HG02973 (cell line): ENCODE measurements around the gene LAMTOR1.
"Not testable (repeated sequence)": the region's sequence is repeated elsewhere in the genome, so short reads cannot be mapped to it uniquely, and the experiment has no call there.

ENCODE experiments used
- ATAC-seq: cut with Tn5 transposase; IDR thresholded peaks from one replicate; pipeline ENCODE4 v1.9.1; 2021; ENCODE audit warnings: moderate library complexity; ENCODE audit not compliant: unreplicated experiment

Gene LAMTOR1

DNA sequence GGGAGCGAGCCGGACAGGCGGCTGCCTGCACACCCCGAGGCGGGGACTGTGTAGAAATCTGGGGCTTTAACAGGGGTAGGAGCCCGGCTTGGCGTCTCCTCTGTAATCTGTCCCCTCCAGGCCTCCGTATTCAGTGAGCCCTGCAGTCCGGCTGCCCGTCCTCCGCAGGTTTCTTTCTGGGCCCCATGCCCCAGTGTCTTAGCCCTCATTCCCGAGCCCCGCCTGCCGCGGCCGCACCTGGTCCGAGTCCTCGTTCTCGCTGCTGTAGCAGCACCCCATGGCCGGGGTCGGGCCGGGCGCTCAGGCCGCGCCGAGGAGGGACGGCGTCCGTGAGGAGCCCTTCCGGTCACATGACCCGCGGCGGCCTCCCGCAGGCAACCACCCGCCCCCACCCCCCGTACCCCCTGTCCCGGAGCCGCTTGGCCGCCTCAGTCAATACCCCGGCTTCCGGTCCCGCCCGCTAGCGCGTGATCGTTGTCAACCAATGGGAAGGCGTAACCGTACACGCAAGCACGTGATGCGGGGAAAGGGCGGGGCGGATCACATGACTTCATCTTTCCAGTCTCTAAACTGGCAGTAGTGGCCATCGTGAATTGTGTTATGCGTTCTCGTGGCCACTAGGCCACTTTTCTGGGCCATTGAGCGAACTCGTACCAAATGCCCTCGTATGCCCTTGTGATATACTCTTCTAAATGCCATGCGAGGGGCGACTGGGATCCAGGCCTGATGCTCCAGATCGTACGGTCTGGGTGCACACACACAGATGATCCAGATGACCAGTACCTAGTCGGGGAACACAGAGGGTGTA, at the start of gene LAMTOR1:
Gene LAMTOR1 (minus strand): TSS at position 352 of the 808 bp plus-strand sequence. CDS start 73 bp downstream, at position 279.
- peak; percentile 81 for ATAC-seq

DNA sequence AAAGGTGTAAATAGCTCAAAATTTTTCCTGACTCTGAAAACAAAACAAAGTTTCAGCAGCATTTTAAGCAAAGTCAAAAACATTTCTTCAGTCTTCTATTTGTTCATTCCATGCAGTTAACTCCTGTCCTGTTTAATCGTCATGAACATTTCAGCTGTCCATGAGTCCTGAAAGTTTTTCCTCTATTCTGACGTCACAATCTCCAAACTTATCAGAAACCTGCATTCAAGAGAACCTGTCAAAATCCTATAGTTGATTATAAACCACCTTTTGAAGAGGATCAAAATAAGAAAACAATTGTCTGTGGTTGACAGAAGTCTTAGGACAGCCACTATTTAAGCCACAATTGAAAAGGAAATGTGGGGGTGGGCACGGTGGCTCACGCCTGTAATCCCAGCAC, 47.8 kb upstream of the LAMTOR1 start:
- no peak for ATAC-seq

DNA sequence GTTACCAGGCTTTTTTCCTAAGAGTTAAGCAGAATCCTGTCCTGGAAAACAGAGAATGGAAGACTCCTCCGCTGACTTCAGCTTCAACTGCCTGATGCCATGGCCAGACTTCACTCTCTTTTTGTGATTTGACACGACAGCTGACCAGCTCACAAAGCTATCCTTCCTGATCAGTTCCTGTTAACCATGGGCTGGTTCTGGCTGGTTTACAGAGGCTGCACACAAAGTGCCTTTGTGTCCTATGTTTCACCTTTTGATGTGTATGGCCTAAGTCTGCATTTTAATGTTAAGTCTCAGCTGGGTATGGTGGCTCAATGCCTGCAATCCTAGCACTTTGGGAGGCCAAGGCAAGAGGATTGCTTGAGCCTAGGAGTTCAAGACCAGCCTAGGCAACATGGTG, 43.5 kb upstream of the LAMTOR1 start:
- no peak for ATAC-seq

DNA sequence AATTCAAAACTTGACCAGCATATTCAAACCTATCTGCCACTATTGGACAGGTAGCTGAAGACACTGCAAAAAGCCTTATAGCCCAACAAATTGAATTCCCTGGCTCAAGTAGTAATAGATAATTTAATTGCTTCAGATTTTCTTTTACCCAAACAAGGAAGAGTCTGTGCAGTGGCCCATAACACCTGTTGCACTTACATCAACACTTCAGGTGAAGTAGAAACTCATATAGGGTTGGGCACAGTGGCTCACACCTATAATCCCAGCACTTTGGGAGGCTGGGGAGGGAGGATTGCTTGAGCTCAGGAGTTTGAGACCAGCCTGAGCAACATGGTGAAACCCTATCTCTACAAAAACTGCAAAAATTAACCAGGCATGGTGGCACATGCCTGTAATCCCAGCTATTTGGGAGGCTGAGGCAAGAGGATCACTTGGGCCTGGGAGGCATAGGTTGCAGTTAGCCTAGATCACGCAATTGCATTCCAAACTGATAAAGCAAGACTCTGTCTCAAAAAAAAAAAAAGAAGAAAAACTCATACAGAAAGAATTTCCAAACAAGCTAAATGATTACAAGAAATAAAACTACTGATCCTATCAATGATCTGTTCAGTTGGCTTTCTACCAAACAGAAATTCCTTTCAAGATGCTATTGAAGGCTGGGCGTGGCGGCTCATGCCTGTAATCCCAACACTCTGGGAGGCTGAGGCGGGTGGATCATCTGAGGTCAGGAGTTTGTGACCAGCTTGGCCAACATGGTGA, 41.9 kb upstream of the LAMTOR1 start:
- no peak for ATAC-seq

DNA sequence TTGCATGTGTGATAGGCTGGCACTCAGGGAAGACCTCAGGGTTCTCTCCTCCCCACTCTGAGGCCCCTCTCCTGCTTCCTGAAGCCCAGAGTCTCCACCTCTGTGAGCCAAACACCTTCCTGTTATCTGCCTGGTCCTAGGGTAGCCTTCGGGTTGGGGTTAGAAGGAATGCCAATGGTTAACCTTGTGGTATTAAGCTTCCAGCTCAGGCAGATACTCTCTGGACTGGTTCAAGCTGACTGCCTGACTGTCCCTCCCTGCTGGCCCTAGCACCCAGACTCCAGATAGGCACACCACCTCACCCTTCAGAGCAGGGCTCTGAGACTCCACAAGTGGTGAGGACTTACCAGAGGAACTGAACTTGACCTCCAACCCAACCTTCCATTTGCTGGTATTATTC, 39.4 kb upstream of the LAMTOR1 start:
- ATAC-seq = not testable (repeated sequence)

DNA sequence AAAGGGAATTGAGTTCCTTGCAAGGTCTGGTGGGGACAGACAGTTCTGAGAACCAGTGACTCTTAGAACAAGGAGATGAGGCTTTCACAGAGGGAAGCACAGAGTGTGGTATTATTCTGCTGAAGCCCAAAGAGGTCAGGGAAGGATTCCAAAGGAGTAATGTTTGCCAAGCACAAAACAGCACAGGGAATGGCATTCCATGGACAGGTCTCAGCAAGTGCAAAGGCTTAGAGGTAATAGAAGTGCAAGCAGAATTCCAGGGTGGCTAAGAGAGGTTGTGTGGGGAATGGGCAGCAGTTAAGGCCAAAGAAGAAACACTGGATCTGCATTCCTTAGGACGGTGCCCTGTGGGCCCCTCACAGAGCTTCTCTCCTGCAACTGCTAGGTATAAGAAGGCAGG, 39.0 kb upstream of the LAMTOR1 start:
- ATAC-seq = not testable (repeated sequence)

DNA sequence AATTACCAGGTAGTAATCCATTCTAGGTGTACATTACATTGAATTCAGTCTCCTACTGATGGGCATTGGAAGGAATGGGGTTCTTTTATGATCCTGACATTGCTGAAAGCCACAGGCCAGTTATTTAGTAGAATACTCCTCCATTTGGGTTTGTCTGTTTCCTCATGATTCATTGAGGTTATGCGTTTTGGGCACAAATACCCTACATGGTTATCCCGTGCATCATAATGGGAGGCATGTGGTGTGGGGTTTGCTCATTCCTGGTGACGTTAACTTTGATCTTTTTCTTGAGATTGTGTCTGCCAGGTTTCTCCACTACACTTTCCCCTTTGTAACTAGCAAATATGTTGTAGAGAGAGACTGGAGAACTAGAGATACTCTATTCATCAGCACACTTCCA, 38.0 kb upstream of the LAMTOR1 start:
- ATAC-seq = no peak

DNA sequence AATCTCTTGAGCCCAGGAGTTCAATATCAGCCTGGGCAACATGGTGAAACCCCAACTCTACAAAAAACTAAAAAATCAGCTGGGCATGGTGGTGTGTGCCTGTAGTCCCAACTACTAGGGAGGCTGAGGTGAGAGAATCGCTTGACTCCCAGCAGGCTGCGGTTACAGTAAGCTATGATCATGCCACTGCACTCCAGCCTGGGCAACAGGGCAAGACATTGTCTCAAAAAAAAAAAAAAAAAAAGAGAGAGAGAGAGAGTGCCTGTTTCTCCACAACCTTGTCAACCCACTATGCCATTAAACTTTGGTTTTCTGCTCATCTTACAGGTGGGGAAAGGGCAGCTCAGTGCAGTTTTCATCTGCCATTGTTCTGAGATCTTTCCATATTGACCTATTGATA, 37.6 kb upstream of the LAMTOR1 start:
- no peak for ATAC-seq

DNA sequence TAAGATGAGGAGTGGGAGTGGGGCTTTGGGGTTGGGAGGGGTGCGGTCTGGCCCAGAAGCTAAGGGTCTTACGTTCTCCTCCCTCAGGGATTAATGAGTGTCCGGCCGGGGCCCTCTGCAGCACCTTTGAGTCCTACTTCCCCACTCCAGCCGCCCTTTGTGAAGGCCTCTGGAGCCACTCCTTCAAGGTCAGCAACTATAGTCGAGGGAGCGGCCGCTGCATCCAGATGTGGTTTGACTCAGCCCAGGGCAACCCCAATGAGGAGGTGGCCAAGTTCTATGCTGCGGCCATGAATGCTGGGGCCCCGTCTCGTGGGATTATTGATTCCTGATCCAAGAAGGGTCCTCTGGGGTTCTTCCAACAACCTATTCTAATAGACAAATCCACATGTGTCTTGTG, 36.4 kb upstream of the LAMTOR1 start:
- no peak for ATAC-seq

DNA sequence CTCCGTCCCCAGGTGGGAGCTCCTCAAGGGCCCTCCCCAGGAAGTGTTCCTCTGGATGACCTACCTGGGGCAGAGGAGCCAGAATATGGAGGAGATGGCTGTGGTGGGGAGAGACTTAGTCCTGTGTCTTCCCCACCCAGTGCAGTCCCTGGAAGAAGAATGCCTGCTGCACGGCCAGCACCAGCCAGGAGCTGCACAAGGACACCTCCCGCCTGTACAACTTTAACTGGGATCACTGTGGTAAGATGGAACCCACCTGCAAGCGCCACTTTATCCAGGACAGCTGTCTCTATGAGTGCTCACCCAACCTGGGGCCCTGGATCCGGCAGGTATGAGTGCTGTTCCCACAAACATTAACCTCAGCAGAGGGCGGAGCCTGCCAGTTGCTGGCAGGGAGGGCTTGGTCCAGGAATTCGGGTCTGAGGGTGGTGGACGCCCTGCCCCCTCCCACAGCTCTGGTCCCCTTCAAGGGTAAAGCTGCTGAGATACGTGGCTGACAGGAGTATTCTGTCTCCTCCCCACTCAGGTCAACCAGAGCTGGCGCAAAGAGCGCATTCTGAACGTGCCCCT, 35.8 kb upstream of the LAMTOR1 start:
- no peak for ATAC-seq

DNA sequence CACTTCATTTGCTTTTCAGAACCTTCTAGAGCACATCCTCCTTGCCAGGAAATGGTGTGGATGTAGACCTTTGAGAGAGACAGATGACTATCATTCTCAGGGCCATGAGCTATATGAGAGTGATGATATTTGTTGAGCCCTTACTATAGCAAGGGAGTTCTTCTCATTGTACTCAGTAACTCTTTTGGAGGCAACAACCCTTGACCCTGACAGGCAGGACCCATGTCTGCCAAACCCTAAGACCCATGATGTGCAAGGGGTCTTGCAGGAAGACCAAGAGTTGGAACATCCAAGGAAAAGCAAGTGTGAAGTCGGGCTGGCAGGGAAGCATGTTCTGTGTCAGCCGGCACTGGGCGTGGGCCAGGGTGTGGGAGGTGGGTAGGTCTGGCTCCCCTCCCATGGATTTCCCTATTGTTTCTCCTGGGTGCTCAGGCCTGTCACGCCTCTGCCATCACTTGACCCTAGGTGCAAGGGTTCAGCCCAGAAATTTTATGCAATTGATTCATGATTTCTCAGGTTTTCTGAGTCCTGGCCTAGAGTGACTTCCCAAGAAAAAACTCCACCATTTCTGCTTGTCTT, 33.7 kb upstream of the LAMTOR1 start:
- ATAC-seq = no peak

DNA sequence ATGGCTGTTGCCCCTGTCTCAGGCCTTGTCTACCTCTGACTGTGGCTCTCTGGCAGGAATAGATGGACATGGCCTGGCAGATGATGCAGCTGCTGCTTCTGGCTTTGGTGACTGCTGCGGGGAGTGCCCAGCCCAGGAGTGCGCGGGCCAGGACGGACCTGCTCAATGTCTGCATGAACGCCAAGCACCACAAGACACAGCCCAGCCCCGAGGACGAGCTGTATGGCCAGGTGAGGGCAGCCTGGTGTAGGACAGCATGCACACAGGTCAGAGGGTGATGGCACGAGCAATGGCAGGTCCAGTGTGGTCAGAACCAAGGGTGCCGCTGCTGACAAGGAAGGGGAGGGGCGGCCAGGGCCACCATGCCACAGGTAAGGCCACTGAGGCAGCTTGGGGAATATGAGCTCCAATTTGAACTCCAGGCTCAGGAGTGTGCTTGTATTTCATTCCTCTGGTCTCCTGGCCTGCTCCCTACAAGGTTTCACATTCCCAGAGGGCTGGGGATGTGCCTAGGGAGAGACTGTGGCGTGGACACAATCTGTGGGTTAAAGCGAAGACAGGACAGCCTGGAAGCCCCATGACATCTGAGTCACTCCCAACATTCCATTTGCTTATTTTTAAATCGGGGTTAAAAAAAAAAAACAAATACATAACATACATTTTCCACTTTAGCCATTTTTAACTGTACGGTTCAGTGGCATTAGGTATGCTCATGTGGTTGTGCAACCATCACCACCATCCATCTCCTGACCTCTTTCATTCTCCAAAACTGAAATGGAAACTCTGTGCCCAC, 33.0 kb upstream of the LAMTOR1 start:
- no peak for ATAC-seq

DNA sequence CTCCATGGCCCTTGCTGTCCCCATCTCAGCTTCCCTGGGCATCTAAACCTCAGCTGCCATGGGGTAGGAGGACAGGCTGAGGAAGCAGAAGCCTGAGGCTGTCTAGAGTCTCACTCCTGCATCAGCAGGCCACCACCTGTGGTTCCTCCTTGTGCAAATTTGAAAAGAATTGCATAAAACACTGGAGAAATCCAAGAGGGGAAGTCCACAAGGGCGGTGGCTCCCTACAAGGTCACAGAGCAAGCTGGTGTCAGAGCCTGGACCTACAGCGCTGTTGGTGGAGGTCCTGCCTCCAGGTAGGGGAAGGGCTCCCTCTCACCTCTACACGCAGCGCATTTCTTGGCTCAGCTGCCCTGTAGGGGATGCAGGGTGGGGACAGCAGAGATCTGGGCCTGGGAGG, 32.4 kb upstream of the LAMTOR1 start, which contains the start of gene FOLR3:
Gene FOLR3 (plus strand): TSS at position 253 of the 400 bp plus-strand sequence. CDS start 228 bp downstream, outside the sequence.
- not testable (repeated sequence) for ATAC-seq

DNA sequence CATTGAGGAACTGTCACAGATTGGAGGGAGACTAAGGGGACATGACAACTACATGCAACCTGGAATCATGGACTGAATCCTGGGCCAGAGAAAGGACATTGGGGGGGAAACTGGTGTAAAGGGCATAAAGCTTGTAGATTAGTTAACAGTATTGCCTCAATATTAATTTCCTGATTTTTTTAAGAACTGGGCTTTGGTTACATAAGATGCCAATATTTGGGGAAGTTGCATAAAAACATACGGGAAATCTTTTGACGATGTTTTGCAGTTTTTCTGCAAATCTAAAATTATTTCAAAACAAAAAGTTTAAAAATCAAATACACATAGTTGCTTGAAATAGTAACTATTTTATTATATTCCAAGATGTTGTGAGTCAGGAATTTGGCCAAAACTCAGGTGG, 29.5 kb upstream of the LAMTOR1 start:
- no peak for ATAC-seq

DNA sequence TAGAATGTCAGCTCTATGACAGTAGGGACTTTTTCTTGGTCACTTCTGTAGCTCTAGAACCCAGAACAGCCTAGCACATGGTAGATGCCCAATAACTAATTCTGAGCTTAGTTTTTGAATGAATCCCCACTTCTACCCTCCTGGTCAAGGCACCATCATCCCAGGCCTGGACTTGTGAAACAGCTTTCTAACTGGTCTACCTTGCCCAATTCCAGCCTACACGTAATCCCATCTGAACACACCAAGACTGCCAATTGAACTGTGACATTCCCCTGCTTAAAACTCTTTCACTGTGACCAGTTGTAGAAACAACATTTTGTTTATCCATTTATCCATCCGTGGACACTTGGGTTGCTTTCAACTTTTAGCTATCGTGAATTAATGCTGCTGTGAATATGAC, 26.3 kb upstream of the LAMTOR1 start:
- no peak for ATAC-seq

DNA sequence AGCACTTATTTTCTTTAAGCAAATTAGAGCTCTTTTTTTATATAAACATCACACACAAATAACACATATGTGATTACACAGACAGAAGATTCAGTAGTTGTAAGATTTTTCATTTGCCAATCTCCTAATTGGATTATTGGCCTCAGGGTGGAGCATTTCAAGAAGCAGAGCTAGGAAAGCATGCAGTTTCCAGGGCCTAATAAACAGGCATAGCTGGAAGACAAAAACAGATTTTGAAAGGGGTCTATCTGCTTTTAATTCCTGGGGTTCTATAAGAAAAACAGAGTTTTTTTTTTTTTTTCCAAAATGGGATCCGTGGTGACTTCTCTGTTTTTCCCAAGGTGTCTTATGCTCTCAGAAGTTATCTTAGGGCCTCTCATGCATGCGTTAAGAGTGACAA, 24.8 kb upstream of the LAMTOR1 start:
- ATAC-seq = no peak

DNA sequence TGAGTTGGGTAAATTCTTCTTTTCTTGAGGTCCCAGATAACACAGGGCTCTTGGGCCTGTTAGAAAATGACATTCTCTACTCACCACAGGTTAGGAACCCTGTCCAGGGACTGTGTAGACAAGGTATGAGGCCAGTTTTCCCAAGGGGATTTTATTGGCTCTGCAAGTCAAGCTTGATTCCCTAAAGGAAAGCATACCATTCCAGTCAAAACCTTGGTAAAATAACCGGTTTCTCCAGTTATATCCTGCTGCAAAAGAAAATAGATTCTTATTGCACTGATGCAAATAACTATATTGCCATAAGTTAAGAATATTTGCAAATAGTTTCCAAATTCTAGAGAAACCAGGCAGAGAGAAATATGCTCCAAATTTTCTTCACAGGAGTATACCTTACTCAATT, 22.9 kb upstream of the LAMTOR1 start:
- no peak for ATAC-seq

DNA sequence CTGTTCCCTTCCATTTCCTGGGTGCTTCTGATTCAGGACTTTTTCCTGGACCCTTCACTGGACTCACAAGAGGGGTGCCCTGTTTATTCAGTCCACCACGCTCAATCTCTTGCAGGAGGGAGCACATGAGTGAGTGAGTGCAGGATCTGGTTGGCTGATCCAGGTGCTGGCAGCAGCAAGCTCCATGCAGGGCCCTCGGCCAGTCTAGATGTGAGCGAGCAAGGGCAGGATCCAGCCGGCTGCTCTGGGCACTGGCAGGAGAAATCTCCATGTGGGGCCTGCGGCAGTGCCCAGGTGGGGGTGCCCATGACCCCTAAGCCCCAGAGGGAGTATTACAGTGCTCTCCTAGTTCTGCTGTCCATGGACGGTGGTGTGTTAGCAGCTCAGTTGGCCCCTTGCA, 20.9 kb upstream of the LAMTOR1 start:
- ATAC-seq = no peak

DNA sequence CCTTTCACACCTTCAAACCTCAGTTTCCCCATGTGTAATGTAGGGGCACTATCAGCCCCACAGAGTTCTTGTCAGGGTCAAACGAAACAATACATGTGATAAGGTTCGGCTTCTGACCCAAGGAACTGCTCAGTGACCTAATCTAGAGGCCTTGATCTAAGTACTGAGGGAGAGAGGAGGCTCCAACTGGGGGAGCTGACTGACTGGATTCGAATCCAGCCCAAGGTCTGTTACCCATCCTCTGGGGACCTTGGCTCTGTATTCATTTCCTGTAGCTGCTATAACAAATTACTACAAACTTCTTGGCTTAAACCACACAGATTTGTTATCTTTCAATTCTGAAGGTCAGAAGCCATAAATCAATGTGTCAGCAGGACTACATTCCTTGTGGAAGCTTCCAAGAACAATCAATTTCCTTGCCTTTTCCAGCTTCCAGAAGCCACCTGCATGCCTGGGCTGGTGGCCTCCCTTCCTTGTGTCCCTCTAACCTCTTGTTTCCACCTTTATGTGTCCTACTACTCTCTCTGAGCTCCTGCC, 20.1 kb upstream of the LAMTOR1 start:
- ATAC-seq = no peak

DNA sequence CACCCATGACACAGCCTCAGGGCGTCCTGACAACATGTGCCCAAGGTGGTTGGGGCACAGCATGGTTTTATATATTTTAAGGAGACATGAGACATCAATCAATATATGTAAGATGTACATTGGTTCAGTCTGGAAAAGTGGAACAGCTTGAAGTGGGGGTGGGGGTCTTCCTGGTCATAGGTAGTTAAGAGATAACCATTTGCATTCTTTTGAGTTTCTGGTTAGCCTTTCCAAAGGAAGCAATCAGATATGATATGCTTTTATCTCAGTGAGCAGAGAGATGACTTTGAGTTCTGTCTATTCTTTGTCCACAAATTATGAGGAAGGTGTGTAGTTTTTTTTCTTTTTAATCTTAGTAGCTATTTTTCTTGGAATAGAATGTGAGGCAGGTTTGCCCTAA, 19.5 kb upstream of the LAMTOR1 start:
- no peak for ATAC-seq
